HG03025 (cell line): Measurements from ENCODE around the gene DISP2.

Experiments used
- ATAC-seq: cut with Tn5 transposase; IDR thresholded peaks from one replicate; pipeline ENCODE4 v1.9.1; 2021; ENCODE audit warnings: mild to moderate bottlenecking, moderate library complexity; ENCODE audit not compliant: unreplicated experiment, low FRiP score

Gene DISP2

GRCh38 chr15:40342416-40343320 is 15.4 kb upstream of the DISP2 start:
- ATAC-seq = no peak

- ATAC-seq = no peak
These were observed 14.5 kb upstream of the DISP2 start for GRCh38 chr15:40343512-40343911.

GRCh38 chr15:40344217-40344616 is 13.8 kb upstream of the DISP2 start:
- ATAC-seq = no peak

GRCh38 chr15:40344631-40345120 is 13.3 kb upstream of the DISP2 start:
- no peak for ATAC-seq

GRCh38 chr15:40345225-40345866 is 12.7 kb upstream of the DISP2 start:
- no peak for ATAC-seq

- ATAC-seq = no peak
These were observed 12.0 kb upstream of the DISP2 start for GRCh38 chr15:40345867-40346578.

GRCh38 chr15:40346579-40347558 is 11.2 kb upstream of the DISP2 start:
- ATAC-seq = no peak

- no peak for ATAC-seq
These were observed 10.2 kb upstream of the DISP2 start for GRCh38 chr15:40347559-40348473.

GRCh38 chr15:40348474-40348870 is 9.5 kb upstream of the DISP2 start:
- ATAC-seq = no peak

- no peak for ATAC-seq
These were observed 8.9 kb upstream of the DISP2 start for GRCh38 chr15:40349163-40349562.

GRCh38 chr15:40352281-40352901 is 5.6 kb upstream of the DISP2 start:
- no peak for ATAC-seq

- ATAC-seq = no peak
These were observed 4.3 kb upstream of the DISP2 start for GRCh38 chr15:40353697-40354096.

GRCh38 chr15:40354408-40355171 is 3.4 kb upstream of the DISP2 start:
- no peak for ATAC-seq

- no peak for ATAC-seq
These were observed 1.9 kb upstream of the DISP2 start for GRCh38 chr15:40355976-40356585.

- ATAC-seq = no peak
These were observed 773 bp upstream of the DISP2 start for GRCh38 chr15:40357246-40357645.

- peak; percentile 8 for ATAC-seq
These were observed 693 bp downstream of the DISP2 start for GRCh38 chr15:40358471-40359353.
